Measurements from ENCODE around the gene CAMK4. TPM values are rescaled to one million over a fixed set of nuclear protein-coding genes. Genes with fewer than 3 reads are reported as not detected.

CAMK4 gene
- total and polyA plus RNA-seq, 2 of the 8 experiments (the other 6 are each of a cell fraction or from before 2014, with no cell fraction given): 1.8 to 8.3 TPM

DNA sequence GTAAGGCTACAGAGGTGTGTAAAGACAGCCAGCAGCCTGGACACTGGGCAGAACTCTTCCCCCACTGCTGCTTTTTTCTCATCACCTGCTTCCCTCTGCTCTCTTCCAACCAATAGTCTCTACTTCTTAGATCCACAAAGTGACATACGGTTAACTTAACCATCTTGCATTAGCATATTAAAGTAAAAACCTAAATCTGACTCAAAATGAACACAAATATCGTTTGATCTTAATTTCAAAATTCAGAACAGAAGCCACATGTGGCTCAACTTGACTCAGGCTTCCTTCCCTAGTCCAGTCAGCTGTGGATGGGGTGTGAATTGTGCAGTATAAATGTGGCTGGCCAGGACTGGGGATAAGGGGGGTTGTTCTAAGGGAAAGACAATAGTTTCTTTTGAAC is 173.8 kb downstream of the CAMK4 start:
- Histone ChIP-seq H3K4me1 (replicated peaks in 1 of 4; ENCODE audit: control insufficient read depth in 3 of 4, insufficient read depth in 4 of 4, low read length in 3 of 4) (no peaks in the 10 kb centered on the region), H3K36me3 (ENCODE audit: control insufficient read depth in 2 of 4, insufficient read depth in 4 of 4, low read length in 3 of 4) (no peaks in the 10 kb centered on the region), H2BK20ac (ENCODE audit: low read length) (no peak overlapping the region), H3K27me3 (replicated peaks in 1 of 4; ENCODE audit: control insufficient read depth in 3 of 4, extremely low read depth in 1 of 4, insufficient read depth in 3 of 4, low read length in 3 of 4) (no peaks in the 10 kb centered on the region), H3K23me2 (ENCODE audit: low read depth, low read length) (no peaks in the 10 kb centered on the region), H3K4ac (replicated peaks; ENCODE audit: insufficient read length, low read depth, low read length) (no peak overlapping the region), H3K4me2 (ENCODE audit: insufficient read depth in 1 of 2, low read depth in 2 of 2, low read length in 2 of 2) (no peak overlapping the region), H3K79me1 (ENCODE audit: low read depth, low read length) (no peaks in the 10 kb centered on the region), H4K5ac (ENCODE audit: insufficient read length, low read depth, low read length) (no peak overlapping the region), H4K20me1 (replicated peaks in 1 of 2; ENCODE audit: control insufficient read depth in 1 of 2, insufficient read depth in 2 of 2, low read length in 2 of 2) (no peaks in the 10 kb centered on the region), H2AK5ac (ENCODE audit: low read depth, low read length) (no peak overlapping the region), H2BK12ac (ENCODE audit: low read depth, low read length) (no peak overlapping the region), H3K18ac (ENCODE audit: extremely low read depth, low read length) (no peak overlapping the region), H3K4me3 (ENCODE audit: extremely low read depth in 1 of 4, insufficient read depth in 2 of 4, low read depth in 3 of 4, low read length in 4 of 4) (no peak overlapping the region), H4K8ac (ENCODE audit: extremely low read depth, insufficient read depth, low read length) (no peak overlapping the region), H3K79me2 (ENCODE audit: control insufficient read depth in 1 of 2, insufficient read depth in 2 of 2, low read length in 2 of 2) (no peaks in the 10 kb centered on the region), H3K23ac (ENCODE audit: insufficient read length) (no peak overlapping the region), H2BK15ac (ENCODE audit: low read length) (no peak overlapping the region), H3K56ac (replicated peaks; ENCODE audit: insufficient read length, low read depth, low read length) (no peak overlapping the region), H2AFZ (ENCODE audit: low read length) (no peak overlapping the region), H3K9ac (replicated peaks in 1 of 4; ENCODE audit: extremely low read depth in 1 of 4, low read depth in 3 of 4, low read length in 3 of 4) (no peak overlapping the region), H4K91ac (replicated peaks; ENCODE audit: insufficient read length, low read length) (no peak overlapping the region), H3K27ac (ENCODE audit: low read depth, low read length) (no peak overlapping the region), H2BK120ac (replicated peaks; ENCODE audit: low read depth, low read length) (no peak overlapping the region), H3K14ac (ENCODE audit: insufficient read length) (no peak overlapping the region), H3K9me3 (ENCODE audit: insufficient read depth in 2 of 2, low read depth in 1 of 2, low read length in 1 of 2) (no peaks in the 10 kb centered on the region; a peak in 1 of 4 replicates), H2BK5ac (ENCODE audit: low read depth, low read length) (no peak overlapping the region)
- FAIRE-seq (no peak), DNase-seq (ENCODE audit: low read depth in 1 of 2, low spot score in 2 of 2) (no peak)
- 85% methylated on average over 2 of the region's 2 CpGs; no CpG with 5 or more reads in 1 of the 2 experiments for WGBS, 2 experiments (ENCODE audit: extremely low coverage in 1 of 2, insufficient coverage in 1 of 2, insufficient read length in 1 of 2, insufficient replicate concordance in 2 of 2, low coverage in 1 of 2, low lambda C conversion rate in 2 of 2, missing lambda C conversion rate in 1 of 2)
- ChIA-PET POLR2A (ENCODE audit: partially characterized antibody) (no interaction called here), CTCF (ENCODE audit: partially characterized antibody) (no interaction called here)
- TF ChIP-seq SIN3A (conservative IDR thresholded peaks at IDR 0.05 in 1 of 2, IDR thresholded peaks at IDR 0.05 in 1 of 2; ENCODE audit: low read depth in 1 of 2, low read length in 2 of 2) (no peak), USF2 (IDR thresholded peaks at IDR 0.05; ENCODE audit: low read length) (no peak), NANOG (IDR thresholded peaks at IDR 0.05; ENCODE audit: insufficient read depth, low read depth, low read length, poor library complexity, severe bottlenecking) (no peak), SIX5 (IDR thresholded peaks at IDR 0.05; ENCODE audit: low read depth, low read length) (no peak), BCL11A (IDR thresholded peaks at IDR 0.05; ENCODE audit: low read depth in 2 of 2, low read length in 2 of 2) (no peak), GABPA (IDR thresholded peaks at IDR 0.05; ENCODE audit: borderline replicate concordance, insufficient read depth, low read length) (no peak), RAD21 (IDR thresholded peaks at IDR 0.05 in 1 of 2, conservative IDR thresholded peaks at IDR 0.05 in 1 of 2; ENCODE audit: low read depth in 2 of 2, low read length in 2 of 2) (no peak), SP1 (IDR thresholded peaks at IDR 0.05; ENCODE audit: low read depth, low read length) (no peak), GTF2F1 (IDR thresholded peaks at IDR 0.05; ENCODE audit: borderline replicate concordance, low read depth, low read length) (no peak), YY1 (IDR thresholded peaks at IDR 0.05; ENCODE audit: low read depth, low read length) (no peak)

Measured in H1 (cell line).